ENCODE data around the gene SOCS3. TPM values are rescaled to one million over a fixed set of nuclear protein-coding genes. Genes with fewer than 3 reads are reported as not detected.

SOCS3 gene
- total RNA-seq, 1 experiment from 2014 or later = 53.1 TPM

DNA sequence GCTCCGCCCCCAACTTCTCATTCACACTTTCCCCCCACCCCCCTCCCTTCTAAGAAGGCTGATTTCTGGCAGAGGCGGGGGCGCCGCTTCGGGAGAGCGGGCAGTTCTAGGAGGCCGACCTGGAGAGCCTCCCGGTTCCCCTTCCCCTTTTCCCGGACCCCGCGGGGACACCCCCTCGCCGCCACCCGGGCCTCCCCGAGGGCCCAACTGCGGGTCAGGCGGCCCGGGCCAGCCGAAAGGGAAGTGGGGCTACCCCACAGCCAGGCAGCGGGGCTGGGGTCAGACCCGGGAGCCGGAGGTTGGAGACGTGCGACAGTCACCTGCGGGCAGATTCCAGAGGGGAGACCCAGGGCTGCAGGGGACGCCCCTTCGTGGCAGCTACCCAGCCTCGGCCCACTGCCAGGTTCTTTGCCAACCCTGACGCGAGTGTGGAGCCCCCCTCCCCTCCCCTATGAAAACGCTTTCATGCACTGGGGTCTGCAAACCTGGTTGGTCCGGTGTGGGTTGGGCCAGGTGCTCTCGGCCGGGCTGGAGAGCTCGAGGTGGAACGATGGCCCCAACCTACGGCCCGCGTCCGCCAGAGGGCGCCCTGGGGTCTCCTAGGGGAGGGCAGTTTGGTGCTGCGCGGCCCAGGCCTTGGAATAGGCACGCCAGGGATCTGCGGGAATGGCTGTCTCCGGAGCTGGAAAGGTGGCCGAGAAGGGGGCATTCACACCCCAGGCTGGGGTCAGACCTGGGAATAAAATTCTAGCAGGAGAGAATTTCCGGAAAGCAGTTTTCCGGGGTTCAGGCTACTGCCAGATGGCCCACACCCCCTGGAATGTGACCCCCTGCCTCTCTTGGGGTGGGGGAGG is 721 bp upstream of the SOCS3 start:
- ATAC-seq (peak; percentile 75), DNase-seq (ENCODE audit: low read depth, low spot score) (no peak)
- Histone ChIP-seq H3K4me3 (ENCODE audit: low read depth in 2 of 2, low read length in 2 of 2) (peak overlapping the region; percentile 81 to 82), H3K27me3 (ENCODE audit: control insufficient read depth, insufficient read depth, low read length) (no peaks in the 10 kb centered on the region), H3K9me3 (ENCODE audit: control insufficient read depth, insufficient read depth, low read depth, low read length) (no peaks in the 10 kb centered on the region), H3K4me1 (ENCODE audit: control insufficient read depth, insufficient read depth, low read length) (peaks cover 44% of the 10 kb centered on the region), H3K36me3 (ENCODE audit: control insufficient read depth, insufficient read depth, low read length) (peaks cover 10% of the 10 kb centered on the region; the same call in 1 of the 2 replicates), H3K27ac (ENCODE audit: low read length) (peak overlapping the region; percentile 70)
- TF ChIP-seq, protein P1, sequence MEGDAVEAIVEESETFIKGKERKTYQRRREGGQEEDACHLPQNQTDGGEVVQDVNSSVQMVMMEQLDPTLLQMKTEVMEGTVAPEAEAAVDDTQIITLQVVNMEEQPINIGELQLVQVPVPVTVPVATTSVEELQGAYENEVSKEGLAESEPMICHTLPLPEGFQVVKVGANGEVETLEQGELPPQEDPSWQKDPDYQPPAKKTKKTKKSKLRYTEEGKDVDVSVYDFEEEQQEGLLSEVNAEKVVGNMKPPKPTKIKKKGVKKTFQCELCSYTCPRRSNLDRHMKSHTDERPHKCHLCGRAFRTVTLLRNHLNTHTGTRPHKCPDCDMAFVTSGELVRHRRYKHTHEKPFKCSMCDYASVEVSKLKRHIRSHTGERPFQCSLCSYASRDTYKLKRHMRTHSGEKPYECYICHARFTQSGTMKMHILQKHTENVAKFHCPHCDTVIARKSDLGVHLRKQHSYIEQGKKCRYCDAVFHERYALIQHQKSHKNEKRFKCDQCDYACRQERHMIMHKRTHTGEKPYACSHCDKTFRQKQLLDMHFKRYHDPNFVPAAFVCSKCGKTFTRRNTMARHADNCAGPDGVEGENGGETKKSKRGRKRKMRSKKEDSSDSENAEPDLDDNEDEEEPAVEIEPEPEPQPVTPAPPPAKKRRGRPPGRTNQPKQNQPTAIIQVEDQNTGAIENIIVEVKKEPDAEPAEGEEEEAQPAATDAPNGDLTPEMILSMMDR (IDR thresholded peaks at IDR 0.05) = peak; percentile 98
- no peak; the same call in 1 of the 2 replicates for TF ChIP-seq TCF7L2 (IDR thresholded peaks at IDR 0.05; ENCODE audit: low read depth, low read length)
- no peak for TF ChIP-seq POLR2AphosphoS5 (IDR thresholded peaks at IDR 0.05; ENCODE audit: low read depth, low read length)
- TF ChIP-seq REST (IDR thresholded peaks at IDR 0.05; ENCODE audit: insufficient read depth in 1 of 2, low read depth in 2 of 2, low read length in 1 of 2) = 0 out of 4 replicates have a peak, but pooled peaks of 1 of the 2 experiments have one; percentile 45
- ChIA-PET CTCF (interaction anchor here (0.5 to 1.6 kb wide), 8 partner anchors 8 to 110 kb away, joined by 3 to 18 read pairs (median 4); no protein-coding TSS in a partner anchor), POLR2A (interaction anchor here (0.6 kb wide), 2 partner anchors 80 to 180 kb away, joined by 3 read pairs; no protein-coding TSS in a partner anchor)
- BruUV-seq (replicated peaks) = no TSS peak
- intact Hi-C loops (cut with micrococcal nuclease; ENCODE audit: unreplicated experiment) = loop anchor here (2.0 to 5.0 kb wide), 2 partner anchors 60 to 78 kb away; no protein-coding TSS in a partner anchor
- in situ Hi-C loops (cut with HindIII; ENCODE audit: low pct_unique_long_range_greater_than_20kb, low sequenced_read_pairs) = no loop called here

DNA sequence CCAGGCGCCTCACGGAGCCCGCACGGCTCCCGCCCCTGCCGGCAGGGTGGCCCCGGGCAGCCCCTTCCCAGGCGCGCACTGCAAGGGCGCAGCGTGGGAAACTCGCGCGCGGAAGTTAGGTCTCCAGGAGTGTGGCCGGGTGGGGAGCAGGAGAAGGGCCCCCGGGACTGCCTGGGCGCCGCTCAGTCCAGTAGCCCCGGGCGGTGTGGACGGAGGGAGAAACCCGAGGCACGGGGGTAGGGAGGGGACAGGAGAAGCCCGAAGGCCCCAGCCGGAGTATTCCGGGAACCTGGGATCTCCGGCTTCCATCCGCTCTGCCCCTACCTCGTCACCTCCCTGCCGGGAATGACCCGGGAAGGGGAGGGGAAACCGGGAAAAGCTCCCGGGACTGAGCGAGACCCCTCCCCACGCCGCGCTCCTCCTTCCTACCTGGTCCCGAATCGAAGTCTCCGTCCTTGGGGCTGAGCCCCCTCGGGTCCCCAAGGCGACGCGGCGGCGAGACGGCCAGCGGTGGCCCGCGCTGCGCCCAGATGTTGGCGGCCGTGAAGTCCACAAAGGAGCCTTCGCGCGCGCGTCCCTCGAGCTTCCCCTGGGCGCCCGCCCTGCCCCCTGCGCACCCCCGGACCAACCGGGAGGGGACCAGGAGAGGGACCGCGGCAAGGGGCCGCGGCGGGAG is 418 bp downstream of the SOCS3 start:
- intact Hi-C loops (cut with micrococcal nuclease; ENCODE audit: unreplicated experiment) (no loop called here), in situ Hi-C loops (cut with HindIII; ENCODE audit: low pct_unique_long_range_greater_than_20kb, low sequenced_read_pairs) (no loop called here)
- TF ChIP-seq REST (IDR thresholded peaks at IDR 0.05; ENCODE audit: insufficient read depth in 1 of 2, low read depth in 2 of 2, low read length in 1 of 2) (no peak), TCF7L2 (IDR thresholded peaks at IDR 0.05; ENCODE audit: low read depth, low read length) (no peak), POLR2AphosphoS5 (IDR thresholded peaks at IDR 0.05; ENCODE audit: low read depth, low read length) (no peak), SIN3A (IDR thresholded peaks at IDR 0.05; ENCODE audit: borderline replicate concordance, insufficient read depth, low read depth, low read length) (no peak)
- TF ChIP-seq, protein P1 (IDR thresholded peaks at IDR 0.05) = no peak
- DNase-seq (ENCODE audit: low read depth, low spot score) (no peak), ATAC-seq (peak; percentile 18)
- no TSS peak for BruUV-seq (replicated peaks)
- POLR2A ChIA-PET = interaction anchor here (0.6 to 0.7 kb wide), 3 partner anchors 22 to 79 kb away, joined by 3 to 12 read pairs (median 6); no protein-coding TSS in a partner anchor
- Histone ChIP-seq H3K4me1 (ENCODE audit: control insufficient read depth, insufficient read depth, low read length) (peaks cover 45% of the 10 kb centered on the region), H3K36me3 (ENCODE audit: control insufficient read depth, insufficient read depth, low read length) (peaks cover 10% of the 10 kb centered on the region; the same call in 1 of the 2 replicates), H3K27ac (ENCODE audit: low read length) (peak overlapping the region; percentile 89), H3K4me3 (ENCODE audit: low read depth in 2 of 2, low read length in 2 of 2) (peak overlapping the region; percentile 81 to 98), H3K9me3 (ENCODE audit: control insufficient read depth, insufficient read depth, low read depth, low read length) (no peaks in the 10 kb centered on the region), H3K27me3 (ENCODE audit: control insufficient read depth, insufficient read depth, low read length) (no peaks in the 10 kb centered on the region)
- CTCF ChIA-PET = interaction anchor here (0.6 to 1.2 kb wide), 5 partner anchors 15 to 108 kb away, joined by 3 to 9 read pairs (median 4); no protein-coding TSS in a partner anchor
